PC-3 (cell line): ENCODE data around the gene RAB29.

Experiments
- CTCF ChIP-seq: fragments of 300-600 bp; sonication (generic); conservative IDR thresholded peaks from 2 replicates; pipeline ENCODE4 v1.5.1; 2017; ENCODE audit warnings: antibody characterized with exemption, low read depth, mild to moderate bottlenecking, low read length
- EZH2 ChIP-seq: fragments of 300-600 bp; sonication (generic); IDR thresholded peaks from one replicate; pipeline ENCODE4 v1.6.1; 2017; ENCODE audit warnings: antibody characterized with exemption, mild to moderate bottlenecking, low read length; ENCODE audit not compliant: unreplicated experiment
- EZH2phosphoT487 ChIP-seq: fragments of 300-600 bp; sonication (generic); IDR thresholded peaks from 2 replicates; pipeline ENCODE4 v1.6.1; 2018; ENCODE audit warnings: mild to moderate bottlenecking, antibody characterized with exemption, low read length, borderline replicate concordance

GRCh38 chr1:205822397-205822796 lies 47.1 kb upstream of the RAB29 start:
- TF ChIP-seq CTCF (no peak), EZH2 (no peak), EZH2phosphoT487 (no peak)
